SK-N-SH treated with all-trans-retinoic acid at 6 μM for 48 hours (cell line): ENCODE measurements around the gene ABITRAM.

Experiments
- CREB5 ChIP-seq: fragments of 250-450 bp; sonication (Bioruptor Pico); IDR thresholded peaks from 2 replicates; pipeline ENCODE4 v1.5.1; 2020; ENCODE audit warnings: low read depth, mild to moderate bottlenecking, moderate library complexity
- CSRNP3 ChIP-seq: fragments of 250-450 bp; sonication (Bioruptor Pico); IDR thresholded peaks from 2 replicates; pipeline ENCODE4 v1.5.1; 2021; ENCODE audit warnings: mild to moderate bottlenecking, moderate library complexity
- GLIS3 ChIP-seq: fragments of 250-450 bp; sonication (Bioruptor Pico); IDR thresholded peaks from 2 replicates; pipeline ENCODE4 v1.5.0; 2020; ENCODE audit warnings: mild to moderate bottlenecking, moderate library complexity
- ISL1 ChIP-seq: fragments of 250-450 bp; sonication (Bioruptor Pico); IDR thresholded peaks from 2 replicates; pipeline ENCODE4 v2.1.2; 2022; ENCODE audit warnings: mild to moderate bottlenecking, moderate library complexity
- OSR1 ChIP-seq: fragments of 250-450 bp; sonication (Bioruptor Pico); IDR thresholded peaks from 2 replicates; pipeline ENCODE4 v1.8.0; 2022; ENCODE audit warnings: moderate library complexity, mild to moderate bottlenecking, inconsistent platforms
- RARB ChIP-seq: fragments of 250-450 bp; sonication (Bioruptor Pico); IDR thresholded peaks from 2 replicates; pipeline ENCODE4 v1.8.0; 2021; ENCODE audit warnings: mild to moderate bottlenecking, moderate library complexity
- SNAI2 ChIP-seq: fragments of 250-450 bp; sonication (Bioruptor Pico); IDR thresholded peaks from 2 replicates; pipeline ENCODE4 v1.5.0; 2020; ENCODE audit warnings: mild to moderate bottlenecking, moderate library complexity
- ZFP3 ChIP-seq: fragments of 250-450 bp; sonication (Bioruptor Pico); IDR thresholded peaks from 2 replicates; pipeline ENCODE4 v1.5.0; 2020; ENCODE audit warnings: mild to moderate bottlenecking, moderate library complexity
- ZNF565 ChIP-seq: fragments of 450-650 bp; formaldehyde crosslinking; conservative IDR thresholded peaks from 2 replicates; pipeline ENCODE4 v1.5.0; 2020; ENCODE audit warnings: low read depth, mild to moderate bottlenecking, moderate library complexity
- TF ChIP-seq, protein P1 (sequence below): fragments of 250-450 bp; sonication (Bioruptor Pico); IDR thresholded peaks from 2 replicates; pipeline ENCODE4 v1.8.0; 2020; ENCODE audit warnings: mild to moderate bottlenecking, moderate library complexity, borderline replicate concordance

- no peak for TF ChIP-seq CSRNP3 (CRISPR knock-in tag)
- TF ChIP-seq ISL1: no peak
- TF ChIP-seq SNAI2: no peak
- no peak for TF ChIP-seq ZNF565 (CRISPR knock-in tag)
- no peak for TF ChIP-seq CREB5
- no peak for TF ChIP-seq OSR1 (CRISPR knock-in tag)
- TF ChIP-seq GLIS3 (CRISPR knock-in tag): no peak
- no peak for TF ChIP-seq ZFP3 (CRISPR knock-in tag)
- no peak for TF ChIP-seq RARB (CRISPR knock-in tag)
- TF ChIP-seq, protein P1, sequence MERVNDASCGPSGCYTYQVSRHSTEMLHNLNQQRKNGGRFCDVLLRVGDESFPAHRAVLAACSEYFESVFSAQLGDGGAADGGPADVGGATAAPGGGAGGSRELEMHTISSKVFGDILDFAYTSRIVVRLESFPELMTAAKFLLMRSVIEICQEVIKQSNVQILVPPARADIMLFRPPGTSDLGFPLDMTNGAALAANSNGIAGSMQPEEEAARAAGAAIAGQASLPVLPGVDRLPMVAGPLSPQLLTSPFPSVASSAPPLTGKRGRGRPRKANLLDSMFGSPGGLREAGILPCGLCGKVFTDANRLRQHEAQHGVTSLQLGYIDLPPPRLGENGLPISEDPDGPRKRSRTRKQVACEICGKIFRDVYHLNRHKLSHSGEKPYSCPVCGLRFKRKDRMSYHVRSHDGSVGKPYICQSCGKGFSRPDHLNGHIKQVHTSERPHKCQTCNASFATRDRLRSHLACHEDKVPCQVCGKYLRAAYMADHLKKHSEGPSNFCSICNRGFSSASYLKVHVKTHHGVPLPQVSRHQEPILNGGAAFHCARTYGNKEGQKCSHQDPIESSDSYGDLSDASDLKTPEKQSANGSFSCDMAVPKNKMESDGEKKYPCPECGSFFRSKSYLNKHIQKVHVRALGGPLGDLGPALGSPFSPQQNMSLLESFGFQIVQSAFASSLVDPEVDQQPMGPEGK (CRISPR knock-in tag): no peak
Measured at GRCh38 chr9:108894225-108894997, 39.8 kb upstream of the ABITRAM start.
